HG03097 (cell line): ENCODE results near the gene INTS13.
"Not testable (repeated sequence)": the region's sequence is repeated elsewhere in the genome, so short reads cannot be mapped to it uniquely, and the experiment has no call there.

Experiments used
- ATAC-seq: cut with Tn5 transposase; IDR thresholded peaks from one replicate; pipeline ENCODE4 v1.9.1; 2021; ENCODE audit not compliant: unreplicated experiment, low FRiP score

The INTS13 gene

GRCh38 chr12:26937863-26938700 is at the start of gene INTS13, which contains the start of gene FGFR1OP2:
INTS13 (minus strand) TSS chr12:26937981; CDS start chr12:26936803, 1,178 bp downstream.
FGFR1OP2 (plus strand) TSS chr12:26938470; CDS start chr12:26954159, 15,689 bp downstream.
- ATAC-seq, result peak; percentile 85

- ATAC-seq, result no peak
These were observed 45.1 kb upstream of the INTS13 start for GRCh38 chr12:26982866-26983265.

- ATAC-seq, result no peak
These were observed 42.0 kb upstream of the INTS13 start for GRCh38 chr12:26979733-26980132.

GRCh38 chr12:26978801-26979200 is 41.0 kb upstream of the INTS13 start:
- ATAC-seq, result no peak

GRCh38 chr12:26976687-26977086 is 38.9 kb upstream of the INTS13 start:
- no peak for ATAC-seq

GRCh38 chr12:26971963-26972362 is 34.2 kb upstream of the INTS13 start:
- ATAC-seq, result peak; percentile 75

GRCh38 chr12:26970136-26970535 is 32.4 kb upstream of the INTS13 start:
- ATAC-seq, result no peak

- no peak for ATAC-seq
These were observed 29.1 kb upstream of the INTS13 start for GRCh38 chr12:26966842-26967241.

- ATAC-seq, result no peak
These were observed 25.6 kb upstream of the INTS13 start for GRCh38 chr12:26963413-26963812.

- ATAC-seq, result no peak
These were observed 24.0 kb upstream of the INTS13 start for GRCh38 chr12:26961803-26962202.

GRCh38 chr12:26961391-26961790 is 23.6 kb upstream of the INTS13 start:
- not testable (repeated sequence) for ATAC-seq

GRCh38 chr12:26954027-26954426 is 16.2 kb upstream of the INTS13 start:
- no peak for ATAC-seq

GRCh38 chr12:26953447-26953846 is 15.7 kb upstream of the INTS13 start:
- ATAC-seq, result no peak

- no peak for ATAC-seq
These were observed 10.5 kb upstream of the INTS13 start for GRCh38 chr12:26948309-26948708.

GRCh38 chr12:26941215-26941594 is 3.4 kb upstream of the INTS13 start:
- ATAC-seq, result no peak

- ATAC-seq, result no peak
These were observed 2.9 kb upstream of the INTS13 start for GRCh38 chr12:26940516-26941214.

- no peak for ATAC-seq
These were observed 2.2 kb upstream of the INTS13 start for GRCh38 chr12:26939953-26940352.

GRCh38 chr12:26939192-26939832 is 1.5 kb upstream of the INTS13 start:
- no peak for ATAC-seq

- no peak for ATAC-seq
These were observed 901 bp upstream of the INTS13 start for GRCh38 chr12:26938701-26939062.

GRCh38 chr12:26937443-26937862 is 328 bp downstream of the INTS13 start:
- ATAC-seq, result no peak
